Amniotic epithelial cell (primary cell): ENCODE data around the gene CYB5A.
"Not testable (repeated sequence)": the region's sequence is repeated elsewhere in the genome, so short reads cannot be mapped to it uniquely, and the experiment has no call there.

ENCODE experiments used
- DNase-seq: peaks from one replicate; pipeline ENCODE4 v3.0.0-alpha.2; 2010; ENCODE audit warnings: low read depth

The CYB5A gene

GRCh38 chr18:74291771-74292540 is at the start of gene CYB5A:
Gene CYB5A, minus strand, starts transcription at chr18:74291963. Its CDS starts 88 bp downstream, at chr18:74291875.
- DNase-seq: peak; percentile 93

GRCh38 chr18:74337912-74338309 is 46.1 kb upstream of the CYB5A start:
- no peak for DNase-seq

- no peak for DNase-seq
Measured at GRCh38 chr18:74337155-74337911, 45.6 kb upstream of the CYB5A start.

GRCh38 chr18:74336656-74337055 is 44.9 kb upstream of the CYB5A start:
- no peak for DNase-seq

GRCh38 chr18:74334242-74334893 is 42.6 kb upstream of the CYB5A start:
- no peak for DNase-seq

GRCh38 chr18:74333091-74333490 is 41.3 kb upstream of the CYB5A start:
- DNase-seq: no peak

- DNase-seq: peak; percentile 65
Measured at GRCh38 chr18:74331404-74331803, 39.6 kb upstream of the CYB5A start.

- DNase-seq: no peak
Measured at GRCh38 chr18:74329688-74330205, 38.0 kb upstream of the CYB5A start.

GRCh38 chr18:74328206-74328605 is 36.4 kb upstream of the CYB5A start:
- DNase-seq: no peak

GRCh38 chr18:74326791-74327190 is 35.0 kb upstream of the CYB5A start:
- not testable (repeated sequence) for DNase-seq

- no peak for DNase-seq
Measured at GRCh38 chr18:74326231-74326630, 34.5 kb upstream of the CYB5A start.

- DNase-seq: peak; percentile 88
Measured at GRCh38 chr18:74316257-74317170, 24.8 kb upstream of the CYB5A start.

- DNase-seq: no peak
Measured at GRCh38 chr18:74315464-74316256, 23.9 kb upstream of the CYB5A start, which contains the start of gene C18orf63. Gene C18orf63, plus strand, starts transcription at chr18:74315839. Its CDS starts 2,027 bp downstream, at chr18:74317866.

GRCh38 chr18:74314759-74315463 is 23.1 kb upstream of the CYB5A start:
- no peak for DNase-seq

GRCh38 chr18:74311000-74311399 is 19.2 kb upstream of the CYB5A start:
- DNase-seq: no peak

- peak; percentile 66 for DNase-seq
Measured at GRCh38 chr18:74310411-74310810, 18.6 kb upstream of the CYB5A start.

GRCh38 chr18:74303936-74304335 is 12.2 kb upstream of the CYB5A start:
- DNase-seq: peak; percentile 83

- DNase-seq: no peak
Measured at GRCh38 chr18:74303306-74303705, 11.5 kb upstream of the CYB5A start.

- DNase-seq: peak; percentile 67
Measured at GRCh38 chr18:74299746-74300145, 8.0 kb upstream of the CYB5A start.

- DNase-seq: no peak
Measured at GRCh38 chr18:74299162-74299561, 7.4 kb upstream of the CYB5A start.
